ENCODE measurements around the gene ZCCHC24.

DNA sequence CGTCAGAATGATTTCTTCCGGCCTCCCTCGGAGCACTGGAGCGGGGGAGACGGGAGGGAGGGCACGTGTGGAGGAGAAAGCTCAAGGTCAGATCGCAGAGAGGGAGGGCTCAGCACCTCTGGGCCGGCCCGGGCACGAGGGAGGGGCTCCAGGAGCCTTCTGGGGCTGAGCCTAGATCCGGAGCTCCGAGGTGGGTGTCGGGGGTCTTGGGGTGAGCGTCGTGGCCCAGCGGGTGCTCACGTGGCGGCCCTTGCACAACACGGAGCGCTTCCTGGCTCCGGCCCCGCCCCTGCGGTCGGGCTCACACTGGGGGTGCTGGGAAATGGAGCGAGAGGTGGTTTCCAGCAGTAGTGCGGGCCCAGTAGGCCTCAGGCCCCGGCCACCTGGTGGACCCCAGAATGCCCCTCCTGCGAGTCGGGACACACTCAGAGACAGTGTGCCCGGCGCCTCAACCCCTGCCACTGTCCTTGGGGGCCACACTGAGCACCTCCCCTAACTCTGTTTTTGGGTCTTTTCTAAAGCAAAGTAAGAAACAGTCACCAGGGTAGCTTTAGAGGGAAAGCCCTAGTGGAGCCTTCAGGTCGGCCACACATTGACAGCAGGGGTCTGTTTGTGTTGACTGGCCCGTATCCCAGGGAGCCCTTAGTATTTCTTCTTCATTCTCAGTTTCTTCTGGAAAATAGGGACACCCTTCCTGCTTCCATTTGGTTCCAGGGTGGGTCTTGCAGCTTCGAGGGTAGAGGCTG lies 97.4 kb downstream of the ZCCHC24 start:
- TF ChIP-seq, protein P1, sequence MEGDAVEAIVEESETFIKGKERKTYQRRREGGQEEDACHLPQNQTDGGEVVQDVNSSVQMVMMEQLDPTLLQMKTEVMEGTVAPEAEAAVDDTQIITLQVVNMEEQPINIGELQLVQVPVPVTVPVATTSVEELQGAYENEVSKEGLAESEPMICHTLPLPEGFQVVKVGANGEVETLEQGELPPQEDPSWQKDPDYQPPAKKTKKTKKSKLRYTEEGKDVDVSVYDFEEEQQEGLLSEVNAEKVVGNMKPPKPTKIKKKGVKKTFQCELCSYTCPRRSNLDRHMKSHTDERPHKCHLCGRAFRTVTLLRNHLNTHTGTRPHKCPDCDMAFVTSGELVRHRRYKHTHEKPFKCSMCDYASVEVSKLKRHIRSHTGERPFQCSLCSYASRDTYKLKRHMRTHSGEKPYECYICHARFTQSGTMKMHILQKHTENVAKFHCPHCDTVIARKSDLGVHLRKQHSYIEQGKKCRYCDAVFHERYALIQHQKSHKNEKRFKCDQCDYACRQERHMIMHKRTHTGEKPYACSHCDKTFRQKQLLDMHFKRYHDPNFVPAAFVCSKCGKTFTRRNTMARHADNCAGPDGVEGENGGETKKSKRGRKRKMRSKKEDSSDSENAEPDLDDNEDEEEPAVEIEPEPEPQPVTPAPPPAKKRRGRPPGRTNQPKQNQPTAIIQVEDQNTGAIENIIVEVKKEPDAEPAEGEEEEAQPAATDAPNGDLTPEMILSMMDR (IDR thresholded peaks at IDR 0.05): no peak
- no peak for TF ChIP-seq YY1 (IDR thresholded peaks at IDR 0.05; ENCODE audit: low read depth)
- no peak for TF ChIP-seq NFIC (IDR thresholded peaks at IDR 0.05; ENCODE audit: borderline replicate concordance)
- no peak for TF ChIP-seq FOXM1 (IDR thresholded peaks at IDR 0.05; ENCODE audit: low read depth)

Data from SK-N-SH (cell line).